Glutamatergic neuron (in vitro differentiated cells): Measurements from ENCODE around the gene CHST8. TPM values are rescaled to one million over a fixed set of nuclear protein-coding genes. Genes with fewer than 3 reads are reported as not detected.
A peak's percentile ranks its signal among the peaks of the same experiment; 100 is the strongest.

Source experiments
- DNase-seq: peaks from one replicate; pipeline ENCODE4 v3.0.0; 2022
- H3K27ac Mint-ChIP-seq: one replicate; pipeline ENCODE4 v1.8.0; 2020; ENCODE audit warnings: mild to moderate bottlenecking, mixed read lengths, inconsistent platforms; ENCODE audit not compliant: unreplicated experiment
- H3K27me3 Mint-ChIP-seq: one replicate; pipeline ENCODE4 v1.8.0; 2020; ENCODE audit warnings: mild to moderate bottlenecking, moderate library complexity, mixed read lengths, inconsistent platforms; ENCODE audit not compliant: unreplicated experiment
- H3K36me3 Mint-ChIP-seq: one replicate; pipeline ENCODE4 v1.8.0; 2020; ENCODE audit warnings: mild to moderate bottlenecking, mixed read lengths, inconsistent platforms; ENCODE audit not compliant: unreplicated experiment
- H3K4me1 Mint-ChIP-seq: one replicate; pipeline ENCODE4 v1.8.0; 2020; ENCODE audit warnings: mild to moderate bottlenecking, low read depth, mixed read lengths, inconsistent platforms; ENCODE audit not compliant: unreplicated experiment
- H3K4me3 Mint-ChIP-seq: one replicate; pipeline ENCODE4 v1.8.0; 2020; ENCODE audit warnings: mild to moderate bottlenecking, mixed read lengths, inconsistent platforms; ENCODE audit not compliant: unreplicated experiment
- H3K9me3 Mint-ChIP-seq: one replicate; pipeline ENCODE4 v1.8.0; 2020; ENCODE audit warnings: mild to moderate bottlenecking, moderate library complexity, mixed read lengths, inconsistent platforms; ENCODE audit not compliant: unreplicated experiment
- total RNA-seq: library from RNA; stranded (reverse); fragmentation: NEBNext Ultra II Directional; extraction: Animal tissue kit (Norgen Biotek cat#: 25700); gene quantifications from one replicate; pipeline ENCODE4 v1.2.1, GENCODE V29; 2021; ENCODE audit not compliant: unreplicated experiment
- TF ChIP-seq, protein P1 (sequence below): fragments of 200-600 bp; sonication (generic); IDR thresholded peaks from one replicate; pipeline ENCODE4 v1.5.0; 2021; ENCODE audit not compliant: partially characterized antibody, unreplicated experiment

Gene CHST8
- total RNA-seq, 1 donor from 2014 or later, result 235 TPM

DNA sequence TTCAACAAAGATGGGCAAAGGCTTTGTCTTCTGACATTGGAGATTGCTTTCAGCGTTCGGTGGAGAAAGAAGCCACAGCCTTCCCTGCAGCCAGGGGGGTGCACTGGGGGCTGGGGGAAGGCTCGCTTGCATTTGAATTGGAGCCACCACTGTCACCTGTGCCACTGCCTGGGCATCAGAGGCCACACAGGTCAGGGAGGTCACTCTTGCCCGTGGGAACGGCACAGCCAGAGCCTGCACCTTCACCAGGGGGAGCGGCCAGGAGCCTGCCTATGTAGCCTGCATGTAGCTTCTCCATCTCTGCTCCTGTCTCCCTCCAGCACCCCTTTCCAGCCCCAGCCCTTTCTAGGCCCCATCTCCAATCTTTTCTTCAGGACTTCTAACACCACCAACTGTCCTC lies 131.2 kb downstream of the CHST8 start:
- TF ChIP-seq, protein P1, sequence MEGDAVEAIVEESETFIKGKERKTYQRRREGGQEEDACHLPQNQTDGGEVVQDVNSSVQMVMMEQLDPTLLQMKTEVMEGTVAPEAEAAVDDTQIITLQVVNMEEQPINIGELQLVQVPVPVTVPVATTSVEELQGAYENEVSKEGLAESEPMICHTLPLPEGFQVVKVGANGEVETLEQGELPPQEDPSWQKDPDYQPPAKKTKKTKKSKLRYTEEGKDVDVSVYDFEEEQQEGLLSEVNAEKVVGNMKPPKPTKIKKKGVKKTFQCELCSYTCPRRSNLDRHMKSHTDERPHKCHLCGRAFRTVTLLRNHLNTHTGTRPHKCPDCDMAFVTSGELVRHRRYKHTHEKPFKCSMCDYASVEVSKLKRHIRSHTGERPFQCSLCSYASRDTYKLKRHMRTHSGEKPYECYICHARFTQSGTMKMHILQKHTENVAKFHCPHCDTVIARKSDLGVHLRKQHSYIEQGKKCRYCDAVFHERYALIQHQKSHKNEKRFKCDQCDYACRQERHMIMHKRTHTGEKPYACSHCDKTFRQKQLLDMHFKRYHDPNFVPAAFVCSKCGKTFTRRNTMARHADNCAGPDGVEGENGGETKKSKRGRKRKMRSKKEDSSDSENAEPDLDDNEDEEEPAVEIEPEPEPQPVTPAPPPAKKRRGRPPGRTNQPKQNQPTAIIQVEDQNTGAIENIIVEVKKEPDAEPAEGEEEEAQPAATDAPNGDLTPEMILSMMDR, result no peak
- Mint-ChIP-seq H3K4me1 (peaks cover 44% of the 10 kb centered on the region), H3K9me3 (peaks cover 27% of the 10 kb centered on the region), H3K27me3 (peaks cover 21% of the 10 kb centered on the region), H3K36me3 (no peaks in the 10 kb centered on the region), H3K4me3 (peak overlapping the region; percentile 59), H3K27ac (peak overlapping the region; percentile 95)
- no peak for DNase-seq

DNA sequence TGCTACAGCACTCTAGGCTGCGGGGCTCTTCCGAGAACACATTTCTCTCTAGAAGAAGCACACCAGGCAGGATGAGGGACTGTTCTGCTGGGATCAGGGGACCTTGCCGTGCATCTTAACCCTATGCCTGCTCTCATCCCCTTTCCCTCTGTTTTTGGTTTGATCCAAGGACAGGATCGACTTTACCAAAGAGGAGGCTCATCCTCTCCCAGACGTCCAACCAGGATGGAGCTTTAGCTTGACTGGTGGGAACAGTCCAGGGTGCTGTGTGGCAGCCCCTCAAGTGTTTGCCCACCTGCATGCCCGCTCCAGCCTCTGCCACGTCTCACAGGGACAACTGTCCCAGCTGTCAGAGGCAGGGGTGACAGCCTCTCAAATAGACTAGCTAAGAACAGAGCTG lies 132.6 kb downstream of the CHST8 start:
- Mint-ChIP-seq H3K27me3 (peaks cover 24% of the 10 kb centered on the region), H3K27ac (no peak overlapping the region), H3K9me3 (peaks cover 29% of the 10 kb centered on the region), H3K4me1 (peaks cover 47% of the 10 kb centered on the region), H3K36me3 (no peaks in the 10 kb centered on the region), H3K4me3 (no peak overlapping the region)
- DNase-seq, result no peak
- TF ChIP-seq, protein P1, result no peak

DNA sequence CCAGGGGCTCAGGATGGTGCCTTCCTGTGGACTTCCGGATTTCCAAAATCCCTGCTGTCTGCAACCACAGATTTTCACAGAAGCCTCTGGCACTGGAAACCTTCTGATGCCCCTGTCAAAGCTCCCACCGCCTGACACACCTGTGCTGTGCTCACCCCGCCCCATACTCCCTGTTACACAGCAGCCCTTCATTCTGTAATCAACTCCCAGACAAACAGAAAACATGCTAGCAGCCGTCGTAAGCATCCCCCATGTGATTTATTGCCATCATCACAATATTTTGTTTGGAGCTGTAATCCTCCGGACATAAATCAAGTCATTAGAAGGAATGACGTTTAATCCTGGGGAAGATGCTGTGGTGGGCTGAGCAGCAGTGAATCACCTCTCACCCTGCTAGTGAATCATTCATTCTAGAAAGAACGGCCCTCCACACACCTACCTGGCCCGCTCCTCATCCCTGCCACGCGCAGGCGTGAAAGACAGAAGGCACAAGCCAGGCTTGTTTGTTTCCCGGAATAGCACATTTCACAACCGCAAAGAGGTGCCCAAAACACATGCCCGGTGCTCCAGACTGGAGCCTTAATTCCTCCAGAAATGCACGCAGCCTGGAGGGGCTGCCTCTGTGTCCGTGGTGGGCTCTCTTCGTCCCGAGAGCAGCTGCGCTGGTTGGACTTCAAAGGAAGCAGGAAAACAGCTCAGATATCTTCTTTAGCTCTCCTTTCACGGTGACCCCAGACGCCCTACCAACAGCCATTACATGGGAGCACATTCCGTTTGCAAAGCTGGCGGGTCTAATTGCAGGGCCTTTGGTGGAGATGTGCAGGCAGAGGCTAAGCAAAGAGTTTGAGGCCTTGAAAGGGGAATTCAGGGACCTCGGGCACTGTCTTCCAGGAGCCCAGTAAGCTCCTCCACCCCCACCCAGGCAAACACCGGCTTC lies 133.6 kb downstream of the CHST8 start:
- Mint-ChIP-seq H3K9me3 (peaks cover 34% of the 10 kb centered on the region), H3K4me3 (peak overlapping the region; percentile 42), H3K27ac (peak overlapping the region; percentile 26), H3K4me1 (peaks cover 49% of the 10 kb centered on the region), H3K36me3 (peaks cover 6% of the 10 kb centered on the region), H3K27me3 (peaks cover 34% of the 10 kb centered on the region)
- DNase-seq, result no peak
- TF ChIP-seq, protein P1, result no peak

DNA sequence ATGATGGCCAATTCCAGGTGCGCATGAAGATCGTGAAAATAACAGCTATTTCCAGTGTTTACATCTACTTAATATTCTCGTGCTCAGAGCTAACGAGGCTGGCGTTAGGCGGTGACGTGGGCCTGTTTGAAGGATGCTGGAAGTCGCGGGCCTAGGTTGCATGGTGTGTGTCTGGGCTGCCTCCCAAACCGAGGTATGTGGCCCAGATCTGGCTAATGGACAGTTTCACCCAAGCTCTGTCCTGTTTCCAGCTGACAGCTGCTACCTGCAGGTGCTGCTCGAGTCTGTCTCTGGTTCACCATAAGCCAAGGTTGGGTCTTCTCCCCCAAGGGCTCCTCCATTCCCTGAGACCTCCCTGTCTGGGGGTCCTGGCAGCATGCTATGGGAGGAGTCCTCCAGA lies 134.4 kb downstream of the CHST8 start:
- peaks cover 43% of the 10 kb centered on the region for H3K4me1 Mint-ChIP-seq
- H3K27me3 Mint-ChIP-seq, result peaks cover 41% of the 10 kb centered on the region
- H3K4me3 Mint-ChIP-seq, result peak overlapping the region; percentile 25
- H3K9me3 Mint-ChIP-seq, result peaks cover 34% of the 10 kb centered on the region
- H3K27ac Mint-ChIP-seq, result peak overlapping the region; percentile 55
- peaks cover 11% of the 10 kb centered on the region for H3K36me3 Mint-ChIP-seq
- TF ChIP-seq, protein P1, result no peak
- no peak for DNase-seq

DNA sequence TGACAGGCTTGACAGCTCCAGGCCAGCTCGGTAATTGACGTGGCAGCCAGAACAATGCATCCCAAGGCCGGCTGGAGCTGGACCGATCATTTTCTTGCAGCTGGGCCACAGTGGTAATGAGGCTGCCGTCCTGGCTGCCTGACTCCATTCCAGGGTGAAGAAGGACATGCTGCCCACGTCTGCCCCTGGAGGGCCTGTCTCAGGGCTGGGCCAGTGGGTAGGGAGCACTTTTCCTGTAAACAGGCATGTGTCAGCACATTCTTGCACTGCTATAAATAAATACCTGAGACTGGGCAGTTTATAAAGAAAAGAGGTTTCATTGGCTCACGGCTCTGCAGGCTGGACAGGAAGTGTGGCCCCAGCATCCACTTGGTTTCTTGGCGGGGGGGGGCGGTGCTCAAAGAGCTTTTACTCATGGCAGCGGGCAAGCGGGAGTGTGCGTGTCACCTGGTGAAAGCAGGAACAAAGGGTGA lies 136.8 kb downstream of the CHST8 start:
- H3K36me3 Mint-ChIP-seq, result peaks cover 11% of the 10 kb centered on the region
- H3K4me3 Mint-ChIP-seq, result peak overlapping the region; percentile 64
- H3K27me3 Mint-ChIP-seq, result peaks cover 48% of the 10 kb centered on the region
- H3K4me1 Mint-ChIP-seq, result peaks cover 36% of the 10 kb centered on the region
- TF ChIP-seq, protein P1, result no peak
- DNase-seq, result peak; percentile 54
- H3K27ac Mint-ChIP-seq, result peak overlapping the region; percentile 86
- H3K9me3 Mint-ChIP-seq, result peaks cover 38% of the 10 kb centered on the region
